Measurements from ENCODE around the gene TERT.

DNA sequence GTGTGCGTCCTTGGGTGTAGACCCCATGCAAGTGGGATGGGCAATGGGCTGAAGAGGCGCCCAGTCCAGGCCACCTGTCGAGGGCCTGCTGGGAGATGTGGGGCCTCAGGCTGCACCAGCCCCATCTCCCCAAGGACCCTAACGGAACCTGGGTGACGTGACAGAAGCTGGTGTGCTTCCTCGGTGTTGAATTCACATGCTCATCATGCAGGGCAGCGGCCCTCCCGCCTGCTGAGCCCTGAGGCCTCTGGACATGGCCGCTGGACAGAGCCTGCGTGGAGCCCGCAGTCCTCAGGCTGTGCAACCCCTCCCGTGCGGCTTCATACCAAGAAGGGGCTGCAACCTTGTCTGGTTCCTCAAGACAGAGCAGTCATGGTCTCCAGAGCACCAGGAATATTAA lies 26.8 kb downstream of the TERT start:
- TF ChIP-seq, protein P1, sequence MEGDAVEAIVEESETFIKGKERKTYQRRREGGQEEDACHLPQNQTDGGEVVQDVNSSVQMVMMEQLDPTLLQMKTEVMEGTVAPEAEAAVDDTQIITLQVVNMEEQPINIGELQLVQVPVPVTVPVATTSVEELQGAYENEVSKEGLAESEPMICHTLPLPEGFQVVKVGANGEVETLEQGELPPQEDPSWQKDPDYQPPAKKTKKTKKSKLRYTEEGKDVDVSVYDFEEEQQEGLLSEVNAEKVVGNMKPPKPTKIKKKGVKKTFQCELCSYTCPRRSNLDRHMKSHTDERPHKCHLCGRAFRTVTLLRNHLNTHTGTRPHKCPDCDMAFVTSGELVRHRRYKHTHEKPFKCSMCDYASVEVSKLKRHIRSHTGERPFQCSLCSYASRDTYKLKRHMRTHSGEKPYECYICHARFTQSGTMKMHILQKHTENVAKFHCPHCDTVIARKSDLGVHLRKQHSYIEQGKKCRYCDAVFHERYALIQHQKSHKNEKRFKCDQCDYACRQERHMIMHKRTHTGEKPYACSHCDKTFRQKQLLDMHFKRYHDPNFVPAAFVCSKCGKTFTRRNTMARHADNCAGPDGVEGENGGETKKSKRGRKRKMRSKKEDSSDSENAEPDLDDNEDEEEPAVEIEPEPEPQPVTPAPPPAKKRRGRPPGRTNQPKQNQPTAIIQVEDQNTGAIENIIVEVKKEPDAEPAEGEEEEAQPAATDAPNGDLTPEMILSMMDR (IDR thresholded peaks at IDR 0.05; ENCODE audit: low read depth, low read length), result no peak
- no peak for TF ChIP-seq EZH2phosphoT487 (IDR thresholded peaks at IDR 0.05; ENCODE audit: low read depth)
